Neural cell (in vitro differentiated cells): ENCODE results near the gene ILF3. TPM values are rescaled to one million over a fixed set of nuclear protein-coding genes. Genes with fewer than 3 reads are reported as not detected.

Source experiments
- H2AFZ ChIP-seq: fragments of 200-600, 300-800 bp; sonication (generic), shearing (Covaris generic); 2 replicates; pipeline ENCODE4 v1.6.0; 2014; ENCODE audit warnings: low read depth, mild to moderate bottlenecking, antibody characterized with exemption, low read length, moderate library complexity
- H3F3A ChIP-seq: fragments of 200-600 bp; shearing (Covaris generic); 2 replicates; pipeline ENCODE4 v1.6.1; 2016; ENCODE audit warnings: mild to moderate bottlenecking, moderate library complexity, mixed read lengths, antibody characterized with exemption, low read length; ENCODE audit not compliant: insufficient read depth, poor library complexity, severe bottlenecking
- H3K27ac ChIP-seq: fragments of 200-600, 300-800 bp; sonication (generic), shearing (Covaris generic); 2 replicates; pipeline ENCODE4 v1.5.1; 2014; ENCODE audit warnings: mild to moderate bottlenecking, low read length, moderate library complexity
- H3K27me3 ChIP-seq: fragments of 300-800, 200-600 bp; sonication (generic), shearing (Covaris generic); 2 replicates; pipeline ENCODE4 v1.6.0; 2014; ENCODE audit warnings: mild to moderate bottlenecking, low read depth, low read length, moderate library complexity; ENCODE audit not compliant: insufficient read depth
- H3K36me3 ChIP-seq: fragments of 300-800, 200-600 bp; sonication (generic), shearing (Covaris generic); 2 replicates; pipeline ENCODE4 v1.5.1; 2014; ENCODE audit warnings: mild to moderate bottlenecking, antibody characterized with exemption, low read length, moderate library complexity; ENCODE audit not compliant: insufficient read depth
- H3K4me2 ChIP-seq: fragments of 300-800, 200-600 bp; sonication (generic), shearing (Covaris generic); 2 replicates; pipeline ENCODE4 v1.6.0; 2014; ENCODE audit warnings: mild to moderate bottlenecking, low read length
- H3K4me3 ChIP-seq: fragments of 300-800, 200-600 bp; sonication (generic), shearing (Covaris generic); 2 replicates; pipeline ENCODE4 v1.5.1; 2014; ENCODE audit warnings: mild to moderate bottlenecking, low read length, moderate library complexity
- H3K79me2 ChIP-seq: fragments of 200-600 bp; shearing (Covaris generic); replicated peaks from 2 replicates; pipeline ENCODE4 v1.6.0; 2014; ENCODE audit warnings: mild to moderate bottlenecking, low read length, moderate library complexity; ENCODE audit not compliant: insufficient read depth
- H3K9ac ChIP-seq: fragments of 300-800, 200-600 bp; sonication (generic), shearing (Covaris generic); 2 replicates; pipeline ENCODE4 v1.6.1; 2016; ENCODE audit warnings: mild to moderate bottlenecking, low read length, mixed read lengths
- H3K9me2 ChIP-seq: fragments of 200-600 bp; shearing (Covaris generic); 2 replicates; pipeline ENCODE4 v1.6.1; 2016; ENCODE audit warnings: mild to moderate bottlenecking, low read length, mixed read lengths; ENCODE audit not compliant: insufficient read depth
- H3K9me3 ChIP-seq: fragments of 200-600, 300-800 bp; sonication (generic), shearing (Covaris generic); 2 replicates; pipeline ENCODE4 v1.6.1; 2016; ENCODE audit warnings: mild to moderate bottlenecking, mixed run types, low read length, moderate library complexity, mixed read lengths
- H4K20me1 ChIP-seq: fragments of 200-600 bp; shearing (Covaris generic); 2 replicates; pipeline ENCODE4 v1.6.1; 2016; ENCODE audit warnings: mild to moderate bottlenecking, mixed run types; ENCODE audit not compliant: insufficient read depth
- EP300 ChIP-seq: fragments of 450-650 bp; conservative IDR thresholded peaks from 2 replicates; pipeline ENCODE4 v1.6.1; 2014; ENCODE audit warnings: antibody characterized with exemption, mild to moderate bottlenecking, moderate library complexity; ENCODE audit not compliant: poor library complexity, severe bottlenecking
- EZH2 ChIP-seq: fragments of 200-600, 300-800 bp; shearing (Covaris generic), sonication (generic); IDR thresholded peaks from 2 replicates; pipeline ENCODE4 v1.6.1; 2014; ENCODE audit warnings: antibody characterized with exemption, low read length, borderline replicate concordance, mild to moderate bottlenecking; ENCODE audit not compliant: insufficient read depth, poor library complexity, severe bottlenecking
- MXI1 ChIP-seq: fragments of 450-650 bp; conservative IDR thresholded peaks from 2 replicates; pipeline ENCODE4 v1.6.1; 2014; ENCODE audit warnings: antibody characterized with exemption, mild to moderate bottlenecking; ENCODE audit not compliant: poor library complexity, severe bottlenecking
- POLR2AphosphoS5 ChIP-seq: IDR thresholded peaks from 2 replicates; pipeline ENCODE4 v1.6.1; 2012
- RAD21 ChIP-seq: fragments of 450-650 bp; conservative IDR thresholded peaks from 2 replicates; pipeline ENCODE4 v1.6.1; 2014; ENCODE audit warnings: antibody characterized with exemption, mild to moderate bottlenecking, moderate library complexity
- SMC3 ChIP-seq: fragments of 450-650 bp; conservative IDR thresholded peaks from 2 replicates; pipeline ENCODE4 v1.6.1; 2014; ENCODE audit warnings: antibody characterized with exemption, mild to moderate bottlenecking, moderate library complexity; ENCODE audit not compliant: poor library complexity
- TAF1 ChIP-seq: IDR thresholded peaks from 2 replicates; pipeline ENCODE4 v1.6.1; 2012; ENCODE audit warnings: low read depth
- polyA plus RNA-seq: library from polyadenylated mRNA; depleted of rRNA; stranded (reverse); fragments of >200 nt; gene quantifications from 2 replicates; pipeline ENCODE4 v1.2.3, GENCODE V29; 2014
- TF ChIP-seq, protein P1 (sequence below): IDR thresholded peaks from 2 replicates; pipeline ENCODE4 v1.6.1; 2012; ENCODE audit warnings: borderline replicate concordance
- TF ChIP-seq, protein P2 (sequence below): fragments of 450-650 bp; IDR thresholded peaks from 2 replicates; pipeline ENCODE4 v1.5.1; 2014; ENCODE audit warnings: antibody characterized with exemption, mild to moderate bottlenecking, moderate library complexity; ENCODE audit not compliant: poor library complexity, severe bottlenecking

Gene ILF3
- polyA plus RNA-seq, 1 donor from 2014 or later: 464 TPM

DNA sequence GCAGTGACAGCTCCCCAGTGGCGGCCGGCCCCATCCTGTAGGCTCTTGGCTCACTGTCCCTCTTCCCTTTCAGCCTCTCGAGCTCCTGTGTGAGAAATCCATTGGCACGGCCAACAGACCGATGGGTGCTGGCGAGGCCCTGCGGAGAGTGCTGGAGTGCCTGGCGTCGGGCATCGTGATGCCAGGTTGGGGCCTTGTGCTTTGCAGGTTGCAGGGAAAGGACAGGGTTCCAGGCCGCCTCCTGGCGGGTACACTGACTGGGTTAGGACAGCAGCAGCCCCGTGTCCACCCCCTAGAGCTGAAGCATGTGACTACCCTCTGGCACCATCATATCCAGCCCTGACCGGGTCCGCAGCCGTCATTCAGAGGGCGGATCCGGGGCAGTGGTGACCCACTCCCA lies 25.6 kb downstream of the ILF3 start:
- peaks cover 24% of the 10 kb centered on the region for H3K79me2 ChIP-seq
- no peak overlapping the region for H3K27ac ChIP-seq
- no peaks in the 10 kb centered on the region for H3K9me3 ChIP-seq
- no peak overlapping the region for H3K4me3 ChIP-seq
- no peak overlapping the region for H3K9ac ChIP-seq
- TF ChIP-seq POLR2AphosphoS5 (peak; percentile 7), MXI1 (no peak)
- TF ChIP-seq, protein P1, sequence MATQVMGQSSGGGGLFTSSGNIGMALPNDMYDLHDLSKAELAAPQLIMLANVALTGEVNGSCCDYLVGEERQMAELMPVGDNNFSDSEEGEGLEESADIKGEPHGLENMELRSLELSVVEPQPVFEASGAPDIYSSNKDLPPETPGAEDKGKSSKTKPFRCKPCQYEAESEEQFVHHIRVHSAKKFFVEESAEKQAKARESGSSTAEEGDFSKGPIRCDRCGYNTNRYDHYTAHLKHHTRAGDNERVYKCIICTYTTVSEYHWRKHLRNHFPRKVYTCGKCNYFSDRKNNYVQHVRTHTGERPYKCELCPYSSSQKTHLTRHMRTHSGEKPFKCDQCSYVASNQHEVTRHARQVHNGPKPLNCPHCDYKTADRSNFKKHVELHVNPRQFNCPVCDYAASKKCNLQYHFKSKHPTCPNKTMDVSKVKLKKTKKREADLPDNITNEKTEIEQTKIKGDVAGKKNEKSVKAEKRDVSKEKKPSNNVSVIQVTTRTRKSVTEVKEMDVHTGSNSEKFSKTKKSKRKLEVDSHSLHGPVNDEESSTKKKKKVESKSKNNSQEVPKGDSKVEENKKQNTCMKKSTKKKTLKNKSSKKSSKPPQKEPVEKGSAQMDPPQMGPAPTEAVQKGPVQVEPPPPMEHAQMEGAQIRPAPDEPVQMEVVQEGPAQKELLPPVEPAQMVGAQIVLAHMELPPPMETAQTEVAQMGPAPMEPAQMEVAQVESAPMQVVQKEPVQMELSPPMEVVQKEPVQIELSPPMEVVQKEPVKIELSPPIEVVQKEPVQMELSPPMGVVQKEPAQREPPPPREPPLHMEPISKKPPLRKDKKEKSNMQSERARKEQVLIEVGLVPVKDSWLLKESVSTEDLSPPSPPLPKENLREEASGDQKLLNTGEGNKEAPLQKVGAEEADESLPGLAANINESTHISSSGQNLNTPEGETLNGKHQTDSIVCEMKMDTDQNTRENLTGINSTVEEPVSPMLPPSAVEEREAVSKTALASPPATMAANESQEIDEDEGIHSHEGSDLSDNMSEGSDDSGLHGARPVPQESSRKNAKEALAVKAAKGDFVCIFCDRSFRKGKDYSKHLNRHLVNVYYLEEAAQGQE: no peak
- TF ChIP-seq, protein P2, sequence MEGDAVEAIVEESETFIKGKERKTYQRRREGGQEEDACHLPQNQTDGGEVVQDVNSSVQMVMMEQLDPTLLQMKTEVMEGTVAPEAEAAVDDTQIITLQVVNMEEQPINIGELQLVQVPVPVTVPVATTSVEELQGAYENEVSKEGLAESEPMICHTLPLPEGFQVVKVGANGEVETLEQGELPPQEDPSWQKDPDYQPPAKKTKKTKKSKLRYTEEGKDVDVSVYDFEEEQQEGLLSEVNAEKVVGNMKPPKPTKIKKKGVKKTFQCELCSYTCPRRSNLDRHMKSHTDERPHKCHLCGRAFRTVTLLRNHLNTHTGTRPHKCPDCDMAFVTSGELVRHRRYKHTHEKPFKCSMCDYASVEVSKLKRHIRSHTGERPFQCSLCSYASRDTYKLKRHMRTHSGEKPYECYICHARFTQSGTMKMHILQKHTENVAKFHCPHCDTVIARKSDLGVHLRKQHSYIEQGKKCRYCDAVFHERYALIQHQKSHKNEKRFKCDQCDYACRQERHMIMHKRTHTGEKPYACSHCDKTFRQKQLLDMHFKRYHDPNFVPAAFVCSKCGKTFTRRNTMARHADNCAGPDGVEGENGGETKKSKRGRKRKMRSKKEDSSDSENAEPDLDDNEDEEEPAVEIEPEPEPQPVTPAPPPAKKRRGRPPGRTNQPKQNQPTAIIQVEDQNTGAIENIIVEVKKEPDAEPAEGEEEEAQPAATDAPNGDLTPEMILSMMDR: no peak
- H3K9me2 ChIP-seq: no peaks in the 10 kb centered on the region
- no peaks in the 10 kb centered on the region for H3K36me3 ChIP-seq
- no peak overlapping the region for H3K4me2 ChIP-seq
- no peak overlapping the region for H2AFZ ChIP-seq
- peaks cover 21% of the 10 kb centered on the region for H4K20me1 ChIP-seq
- H3K27me3 ChIP-seq: no peaks in the 10 kb centered on the region
- no peaks in the 10 kb centered on the region for H3F3A ChIP-seq

DNA sequence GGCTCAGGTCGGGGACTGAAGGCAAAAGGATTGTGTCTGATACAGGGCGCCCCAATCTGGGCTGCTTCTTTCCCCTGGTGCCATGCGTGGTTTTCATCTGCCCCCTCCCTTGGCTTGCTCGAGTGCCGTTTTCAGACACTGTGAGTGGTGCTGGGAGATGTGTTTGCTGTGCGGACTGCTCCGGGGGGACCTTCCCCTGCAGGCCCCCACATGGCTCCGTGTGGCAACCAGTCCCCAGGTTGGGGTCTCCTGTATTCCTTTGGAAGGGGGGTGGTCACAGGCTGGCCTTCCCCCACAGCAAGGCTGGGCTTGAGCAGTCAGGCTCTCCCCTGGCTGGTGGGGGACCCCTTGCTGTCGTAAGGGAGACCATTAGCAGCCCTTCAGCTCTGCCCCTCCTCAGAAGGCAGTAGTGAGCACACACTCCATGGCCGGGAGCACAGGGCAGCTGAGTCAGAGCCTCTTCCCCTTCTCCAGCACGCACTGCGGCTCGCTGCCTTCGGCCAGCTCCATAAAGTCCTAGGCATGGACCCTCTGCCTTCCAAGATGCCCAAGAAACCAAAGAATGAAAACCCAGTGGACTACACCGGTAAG lies 26.5 kb downstream of the ILF3 start:
- no peak overlapping the region for H2AFZ ChIP-seq
- H3K27ac ChIP-seq: no peak overlapping the region
- no peaks in the 10 kb centered on the region for H3K36me3 ChIP-seq
- no peaks in the 10 kb centered on the region for H3F3A ChIP-seq
- TF ChIP-seq MXI1: no peak
- TF ChIP-seq, protein P2: no peak
- no peak for TF ChIP-seq POLR2AphosphoS5
- no peak for TF ChIP-seq EZH2
- TF ChIP-seq TAF1: no peak
- no peak for TF ChIP-seq EP300
- TF ChIP-seq SMC3: no peak
- TF ChIP-seq RAD21: no peak
- peaks cover 16% of the 10 kb centered on the region for H3K79me2 ChIP-seq
- no peaks in the 10 kb centered on the region for H3K9me3 ChIP-seq
- H3K9ac ChIP-seq: no peak overlapping the region
- H3K27me3 ChIP-seq: no peaks in the 10 kb centered on the region
- peaks cover 12% of the 10 kb centered on the region for H4K20me1 ChIP-seq
- no peaks in the 10 kb centered on the region for H3K9me2 ChIP-seq
- no peak overlapping the region for H3K4me2 ChIP-seq
- no peak overlapping the region for H3K4me3 ChIP-seq
